CD4-positive, alpha-beta T cell treated with Interleukin-1 beta for 1 hour (primary cell): Measurements from ENCODE around the gene GNAT2.

Source experiments
- DNase-seq, 2 donors: peaks; one replicate each; pipeline ENCODE4 v3.0.0-alpha.2; 2020 to 2022

GNAT2 gene

GRCh38 chr1:109626682-109627408, 7.4 kb upstream of the GNAT2 start:
- DNase-seq = no peak

DNA sequence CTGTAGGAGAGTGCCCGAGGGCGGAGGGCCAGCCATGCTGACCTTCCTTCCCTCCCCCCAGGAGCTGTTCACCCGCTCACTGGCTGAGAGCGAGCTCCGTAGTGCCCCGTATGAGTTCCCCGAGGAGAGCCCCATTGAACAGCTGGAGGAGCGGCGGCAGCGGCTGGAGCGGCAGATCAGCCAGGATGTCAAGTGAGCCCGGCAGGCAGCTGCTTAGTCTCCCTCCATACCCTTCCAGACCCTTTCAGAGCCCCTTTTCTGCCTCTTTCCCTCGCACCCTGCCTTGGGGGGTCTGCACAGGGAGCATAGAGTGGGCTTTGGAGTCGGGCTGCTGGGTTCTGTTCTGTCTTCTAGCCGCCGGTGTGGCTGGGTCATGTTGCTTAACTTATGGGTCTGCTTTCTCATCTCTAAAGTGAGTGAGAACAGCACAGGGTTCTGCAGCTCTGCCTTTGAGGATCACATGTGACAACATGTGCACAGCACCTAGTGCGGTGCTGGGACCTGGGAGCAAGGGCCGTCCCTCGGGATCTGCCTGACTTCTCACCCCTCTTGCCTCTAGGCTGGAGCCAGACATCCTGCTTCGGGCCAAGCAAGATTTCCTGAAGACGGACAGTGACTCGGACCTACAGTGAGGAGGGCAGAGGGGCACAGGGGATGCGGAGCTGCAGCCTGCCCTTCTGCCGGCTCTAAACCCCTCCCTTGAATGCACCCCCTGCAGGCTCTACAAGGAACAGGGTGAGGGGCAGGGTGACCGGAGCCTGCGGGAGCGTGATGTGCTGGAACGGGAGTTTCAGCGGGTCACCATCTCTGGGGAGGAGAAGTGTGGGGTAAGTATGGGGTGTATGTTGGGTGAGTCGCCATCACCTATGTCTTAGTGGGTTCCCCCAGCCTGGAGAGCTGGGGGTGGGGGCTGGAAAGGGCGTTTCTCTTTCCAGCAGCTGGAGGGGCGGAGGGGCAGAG, 6.5 kb upstream of the GNAT2 start:
- no peak for DNase-seq

- no peak for DNase-seq
Measured at GRCh38 chr1:109625176-109625575, 5.8 kb upstream of the GNAT2 start.

GRCh38 chr1:109624201-109625010, 5.0 kb upstream of the GNAT2 start:
- peak in 1 of 2 donors; percentile 32 for DNase-seq

DNA sequence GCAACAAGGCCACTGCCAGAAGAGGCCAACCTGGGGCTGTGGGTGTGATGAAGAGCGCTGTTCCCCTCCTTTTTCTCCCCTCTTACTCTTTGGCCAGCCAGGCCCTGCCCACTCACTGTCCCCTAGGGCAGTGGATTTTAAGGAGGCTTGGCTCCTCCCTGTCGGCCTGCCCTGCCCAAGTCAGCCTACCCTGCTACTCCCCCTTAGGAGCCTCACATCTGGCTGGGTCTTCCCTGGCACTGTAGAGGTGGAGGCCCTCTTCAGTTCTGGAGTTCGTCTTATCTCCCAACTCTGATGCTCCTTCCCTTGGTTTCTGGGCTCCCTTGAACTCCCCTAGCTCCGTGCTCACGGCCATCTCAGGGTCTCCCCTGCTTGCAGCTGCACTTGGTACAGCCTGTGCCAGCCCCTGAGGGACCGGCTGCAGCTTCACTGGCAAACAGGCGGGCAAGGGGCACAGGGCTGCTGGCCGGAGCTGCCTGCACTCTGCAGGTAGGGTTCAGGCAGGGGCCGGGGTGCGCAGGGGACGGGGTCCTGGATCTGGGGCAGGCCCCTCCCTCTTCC, 4.3 kb upstream of the GNAT2 start:
- no peak for DNase-seq

- DNase-seq = no peak
Measured at GRCh38 chr1:109622895-109623294, 3.5 kb upstream of the GNAT2 start.

DNA sequence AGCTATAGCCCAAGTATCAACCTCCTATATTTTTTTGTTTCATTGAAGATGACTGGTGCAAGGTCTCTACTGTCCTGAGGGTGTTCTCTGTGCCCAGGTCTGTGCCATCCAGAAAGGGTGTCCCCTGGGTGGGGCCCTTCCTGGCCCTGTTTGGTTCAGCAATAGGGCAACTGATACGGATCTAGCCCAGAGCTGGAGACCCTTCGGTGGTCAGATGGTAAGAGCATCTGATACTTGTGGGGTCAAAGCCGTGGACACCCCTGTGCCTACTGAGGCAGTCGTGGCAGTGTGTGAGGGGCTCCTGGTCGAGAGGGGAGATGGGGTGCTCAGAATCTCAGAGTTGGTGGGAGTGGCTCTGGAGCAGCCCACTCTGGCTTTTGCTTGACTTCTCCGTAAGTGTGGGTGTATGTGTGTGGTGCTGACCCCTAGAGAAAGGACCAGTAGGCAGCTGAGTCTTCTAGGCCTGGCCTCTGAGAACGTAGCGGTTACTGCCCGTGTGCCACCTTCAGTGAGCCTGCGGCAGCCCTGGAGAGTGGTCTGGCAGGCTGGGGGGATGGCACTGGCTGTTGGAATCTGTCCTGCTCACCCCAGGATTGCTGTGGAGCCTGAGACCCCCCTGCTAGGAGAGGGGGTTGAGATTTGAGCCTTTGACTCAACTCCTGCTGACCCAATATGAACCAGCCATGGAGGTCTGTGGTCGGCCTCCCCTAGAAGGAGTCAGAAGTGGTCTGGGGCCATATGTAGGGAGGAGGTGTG, 2.9 kb upstream of the GNAT2 start:
- DNase-seq = no peak

DNA sequence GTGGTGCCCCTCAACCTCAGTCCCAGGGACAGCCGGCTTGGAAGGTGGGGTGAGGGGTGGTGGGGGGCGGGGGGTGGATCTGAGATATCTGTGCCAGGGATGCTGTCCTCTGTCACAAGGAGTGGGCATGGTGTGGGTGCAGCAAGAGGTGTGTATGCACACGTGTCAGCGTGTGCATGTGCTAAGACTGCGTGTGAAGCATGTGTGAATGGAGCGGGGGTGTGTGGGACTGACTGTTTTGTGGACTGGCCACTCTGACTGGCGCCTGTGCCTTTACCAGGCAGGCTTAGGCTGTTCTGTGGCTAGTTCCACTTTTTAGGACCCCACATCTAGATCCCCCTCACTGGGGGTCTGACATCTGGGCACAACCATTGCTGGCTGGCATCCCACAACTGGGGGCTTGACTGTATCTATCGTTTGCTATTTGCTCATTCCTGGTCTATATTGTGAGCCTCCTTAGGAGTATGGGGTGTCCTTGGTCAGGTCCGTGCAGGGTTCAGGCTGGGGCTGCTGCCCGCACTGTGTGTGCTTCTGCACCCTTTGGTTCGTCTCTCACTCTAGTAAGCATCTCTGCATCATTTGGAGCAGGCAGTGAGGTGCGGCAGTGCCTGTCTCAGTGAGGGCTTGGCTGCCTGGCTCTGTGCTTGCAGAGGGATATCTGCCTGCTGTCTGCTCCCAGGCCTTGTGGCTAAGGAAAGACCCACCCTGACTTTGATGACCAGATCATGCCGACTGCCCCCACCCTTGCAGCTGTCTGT, 2.1 kb upstream of the GNAT2 start:
- no peak for DNase-seq

DNA sequence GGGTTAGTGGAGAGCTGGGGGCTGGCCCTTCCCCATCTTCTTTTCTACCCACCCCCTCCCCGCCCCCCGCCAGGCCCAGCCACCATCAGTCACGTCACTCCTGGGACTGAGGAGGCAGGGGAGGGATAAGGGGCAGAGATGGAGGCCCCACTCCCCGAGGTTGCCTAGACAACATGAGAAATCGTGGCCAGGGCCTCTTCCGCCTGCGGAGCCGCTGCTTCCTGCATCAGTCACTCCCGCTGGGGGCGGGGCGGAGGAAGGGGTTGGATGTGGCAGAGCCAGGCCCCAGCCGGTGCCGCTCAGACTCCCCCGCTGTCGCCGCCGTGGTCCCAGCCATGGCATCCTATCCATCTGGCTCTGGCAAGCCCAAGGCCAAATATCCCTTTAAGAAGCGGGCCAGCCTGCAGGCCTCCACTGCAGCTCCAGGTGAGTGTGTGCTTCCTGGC, 1.4 kb upstream of the GNAT2 start:
- peak; percentile 97 for DNase-seq

DNA sequence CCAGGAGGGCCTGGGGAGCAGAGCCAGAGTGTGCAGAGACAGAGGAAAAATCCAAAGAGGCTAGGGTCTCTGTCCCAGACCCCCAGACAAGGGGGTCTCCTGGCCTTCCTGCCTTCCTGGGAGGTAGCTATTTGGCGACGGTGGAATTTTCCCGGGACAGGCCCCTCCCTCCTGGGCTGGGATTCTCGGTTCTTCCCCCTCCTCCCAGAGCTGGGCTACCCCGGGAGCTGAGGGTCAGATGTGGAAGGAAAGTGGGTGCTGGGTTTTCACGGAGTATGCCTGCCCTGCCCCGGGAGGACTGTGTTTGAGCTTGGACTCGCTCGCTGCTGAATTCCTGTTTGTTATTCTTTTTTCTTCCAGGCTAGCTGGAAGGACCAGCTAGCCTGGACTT, 980 bp upstream of the GNAT2 start:
- no peak for DNase-seq

DNA sequence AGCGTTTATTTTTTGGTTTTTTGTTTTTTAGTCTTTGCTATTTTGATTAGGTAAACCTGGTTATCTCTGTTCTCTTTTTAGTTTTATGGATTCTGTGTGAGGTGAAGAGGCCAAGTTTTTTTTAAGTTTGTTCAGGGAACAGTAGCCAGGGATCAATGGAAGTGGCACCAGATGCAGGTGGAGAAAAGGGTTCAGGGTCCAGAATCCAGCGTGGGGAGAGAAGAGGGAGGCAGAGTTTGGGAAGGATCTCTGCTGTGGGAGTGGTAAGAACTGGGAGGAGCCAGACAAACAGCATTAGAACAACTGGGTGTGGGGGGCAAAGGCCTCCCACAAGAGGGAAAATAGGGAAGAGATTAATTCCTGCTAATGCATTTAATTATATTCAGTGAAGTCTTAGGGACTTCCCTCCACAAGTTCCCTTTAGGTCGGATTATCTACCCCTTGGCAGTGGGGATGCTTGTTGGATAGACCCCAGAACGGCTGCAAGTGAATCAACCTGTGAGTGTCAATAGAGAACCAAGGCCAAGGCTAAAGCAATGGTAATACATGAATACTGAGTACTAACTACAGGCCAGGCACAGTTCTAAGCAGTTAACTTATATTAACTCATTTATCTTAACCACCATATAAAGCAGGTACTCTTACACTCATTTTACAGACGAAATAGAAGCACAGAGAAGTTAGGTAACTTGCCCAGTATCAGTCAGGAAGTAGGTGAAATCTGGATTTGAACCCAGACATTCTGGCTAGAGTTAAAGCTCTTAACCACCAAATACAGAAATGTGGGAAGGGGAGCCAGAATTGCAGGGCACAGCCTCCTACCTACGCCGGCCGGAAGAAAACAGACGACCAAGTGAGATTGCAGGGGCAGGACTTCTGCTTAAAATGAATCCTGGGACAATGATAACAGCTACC, 498 bp downstream of the GNAT2 start:
- DNase-seq = no peak

DNA sequence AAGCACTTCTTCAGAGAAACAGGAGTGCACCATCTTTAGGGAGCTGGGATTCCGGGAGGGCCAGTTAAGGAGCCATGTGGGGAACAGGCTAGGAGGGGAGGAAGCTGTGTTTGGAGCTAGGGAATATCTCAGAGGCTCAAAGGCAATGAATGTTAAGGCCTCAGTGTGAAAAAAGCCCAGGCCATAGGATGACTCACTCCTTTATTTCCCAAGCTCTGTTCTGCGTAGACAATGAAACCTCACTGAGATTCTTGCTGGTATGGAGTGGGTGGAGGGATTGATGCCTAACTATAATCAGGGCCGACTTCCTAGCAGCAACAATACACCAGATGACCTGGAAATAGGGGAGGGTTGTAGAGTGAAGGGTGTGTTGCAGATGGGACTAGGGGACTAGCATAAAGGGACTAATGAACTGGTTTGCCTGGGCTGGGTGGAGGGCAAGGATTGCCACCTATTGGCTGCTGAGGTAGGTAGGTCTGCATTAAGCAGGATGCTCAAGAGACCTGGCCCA, 2.1 kb downstream of the GNAT2 start:
- DNase-seq = no peak

- no peak for DNase-seq
Measured at GRCh38 chr1:109616391-109616790, 3.0 kb downstream of the GNAT2 start.

DNA sequence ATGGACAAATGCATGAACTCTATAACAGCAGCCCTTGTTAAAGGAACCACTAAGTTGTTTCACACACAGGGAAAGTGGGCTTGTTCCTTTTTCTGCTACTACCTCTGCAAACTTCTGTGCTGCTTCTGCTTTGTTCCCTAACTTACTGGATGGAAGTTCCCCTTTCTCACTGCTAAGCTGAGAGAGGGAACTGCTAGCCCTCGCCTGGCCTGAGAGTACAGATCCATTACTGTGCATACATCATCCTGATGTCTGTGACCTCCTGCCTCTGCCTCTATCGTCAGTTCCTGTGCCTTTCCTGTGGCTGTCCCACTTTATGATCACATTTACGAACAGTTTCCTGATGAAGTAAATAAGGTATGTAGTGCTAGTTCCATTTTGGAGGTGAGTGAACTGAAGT, 3.5 kb downstream of the GNAT2 start:
- peak; percentile 55 to 72 for DNase-seq

- DNase-seq = no peak
Measured at GRCh38 chr1:109613361-109614147, 5.9 kb downstream of the GNAT2 start.

- no peak for DNase-seq
Measured at GRCh38 chr1:109611308-109611990, 8.0 kb downstream of the GNAT2 start.

DNA sequence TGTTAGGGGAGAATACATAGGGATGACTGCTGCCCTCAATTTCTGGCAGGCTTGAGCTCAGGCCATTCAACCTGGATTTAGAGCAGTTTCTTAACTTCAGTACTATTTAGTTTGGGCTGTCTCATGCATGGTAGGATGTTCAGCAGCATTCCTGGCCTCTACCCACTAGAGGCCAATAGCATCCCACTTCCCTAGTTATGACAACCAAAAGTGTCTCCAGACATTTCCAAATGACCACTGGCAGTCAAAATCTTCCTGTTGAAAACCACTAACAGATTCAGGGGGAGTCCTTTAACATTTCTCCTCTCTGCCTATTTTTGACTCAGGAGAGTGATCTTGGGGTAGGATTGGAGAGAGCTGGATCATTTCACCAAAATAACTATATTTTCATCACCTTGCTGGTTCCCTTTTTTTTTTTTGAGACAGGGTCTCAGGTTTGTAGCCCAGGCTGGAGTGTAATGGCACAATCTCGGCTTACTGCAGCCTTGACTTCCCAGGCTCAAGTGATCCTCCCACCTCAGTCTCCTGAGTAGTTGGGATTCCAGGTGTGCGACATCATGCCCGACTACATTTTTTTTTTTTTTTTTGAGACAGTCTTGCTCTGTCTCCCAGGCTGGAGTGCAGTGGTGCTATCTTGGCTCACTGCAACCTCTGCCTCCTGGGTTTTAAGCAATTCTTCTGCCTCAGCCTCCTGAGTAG, 8.7 kb downstream of the GNAT2 start:
- no peak for DNase-seq

DNA sequence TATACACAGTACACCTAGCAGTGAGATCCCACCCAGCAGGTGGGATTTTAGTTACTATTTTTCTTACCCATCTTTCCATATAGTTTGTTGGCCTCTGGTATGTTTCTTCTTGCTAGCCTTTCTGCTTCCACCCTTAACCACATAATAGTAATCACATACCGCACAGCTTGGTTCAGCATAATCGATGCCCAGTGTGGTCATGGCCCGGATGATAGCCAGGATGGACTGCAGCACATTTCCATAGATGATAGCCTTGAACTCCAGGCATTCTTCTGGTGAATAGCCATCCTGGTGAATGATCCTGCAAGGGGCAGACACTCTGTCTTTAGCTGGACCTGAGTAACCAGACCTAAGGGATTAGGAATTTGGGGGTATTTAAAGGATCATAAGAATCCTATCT, 9.5 kb downstream of the GNAT2 start:
- no peak for DNase-seq
